ENCODE measurements around the gene KCTD12. TPM values are rescaled to one million over a fixed set of nuclear protein-coding genes. Genes with fewer than 3 reads are reported as not detected.

KCTD12 gene
- total RNA-seq, 1 donor from 2014 or later = 154 TPM

DNA sequence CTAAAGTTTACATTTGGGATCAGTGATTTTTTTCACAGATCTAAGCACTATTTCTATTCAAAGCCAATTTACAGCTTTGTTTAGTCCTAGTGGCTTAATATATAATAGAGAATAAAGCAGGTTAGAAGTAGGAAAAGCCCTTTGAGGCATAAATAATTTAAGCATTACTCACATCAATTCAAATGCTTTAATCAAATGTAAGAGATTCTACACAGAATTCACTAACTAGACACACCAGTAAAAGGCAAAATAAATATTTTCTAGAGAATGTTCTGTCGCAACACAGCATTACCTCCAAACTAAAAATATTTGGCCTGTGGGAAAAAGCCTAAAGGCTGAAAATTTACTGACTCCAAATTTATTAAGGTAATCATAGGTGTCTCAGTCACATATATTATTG lies 31.3 kb downstream of the KCTD12 start:
- DNase-seq (ENCODE audit: extremely low spot score, unreplicated experiment) = no peak
- H3K9me3 Mint-ChIP-seq = peaks cover 12% of the 10 kb centered on the region
- H3K4me3 Mint-ChIP-seq = no peak overlapping the region
- H3K27me3 Mint-ChIP-seq = no peaks in the 10 kb centered on the region
- H3K36me3 Mint-ChIP-seq = no peaks in the 10 kb centered on the region
- H3K4me1 Mint-ChIP-seq (ENCODE audit: unreplicated experiment) = peaks cover 11% of the 10 kb centered on the region
- TF ChIP-seq, protein P1, sequence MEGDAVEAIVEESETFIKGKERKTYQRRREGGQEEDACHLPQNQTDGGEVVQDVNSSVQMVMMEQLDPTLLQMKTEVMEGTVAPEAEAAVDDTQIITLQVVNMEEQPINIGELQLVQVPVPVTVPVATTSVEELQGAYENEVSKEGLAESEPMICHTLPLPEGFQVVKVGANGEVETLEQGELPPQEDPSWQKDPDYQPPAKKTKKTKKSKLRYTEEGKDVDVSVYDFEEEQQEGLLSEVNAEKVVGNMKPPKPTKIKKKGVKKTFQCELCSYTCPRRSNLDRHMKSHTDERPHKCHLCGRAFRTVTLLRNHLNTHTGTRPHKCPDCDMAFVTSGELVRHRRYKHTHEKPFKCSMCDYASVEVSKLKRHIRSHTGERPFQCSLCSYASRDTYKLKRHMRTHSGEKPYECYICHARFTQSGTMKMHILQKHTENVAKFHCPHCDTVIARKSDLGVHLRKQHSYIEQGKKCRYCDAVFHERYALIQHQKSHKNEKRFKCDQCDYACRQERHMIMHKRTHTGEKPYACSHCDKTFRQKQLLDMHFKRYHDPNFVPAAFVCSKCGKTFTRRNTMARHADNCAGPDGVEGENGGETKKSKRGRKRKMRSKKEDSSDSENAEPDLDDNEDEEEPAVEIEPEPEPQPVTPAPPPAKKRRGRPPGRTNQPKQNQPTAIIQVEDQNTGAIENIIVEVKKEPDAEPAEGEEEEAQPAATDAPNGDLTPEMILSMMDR (conservative IDR thresholded peaks at IDR 0.05) = no peak
- no peak overlapping the region for H3K27ac Mint-ChIP-seq

DNA sequence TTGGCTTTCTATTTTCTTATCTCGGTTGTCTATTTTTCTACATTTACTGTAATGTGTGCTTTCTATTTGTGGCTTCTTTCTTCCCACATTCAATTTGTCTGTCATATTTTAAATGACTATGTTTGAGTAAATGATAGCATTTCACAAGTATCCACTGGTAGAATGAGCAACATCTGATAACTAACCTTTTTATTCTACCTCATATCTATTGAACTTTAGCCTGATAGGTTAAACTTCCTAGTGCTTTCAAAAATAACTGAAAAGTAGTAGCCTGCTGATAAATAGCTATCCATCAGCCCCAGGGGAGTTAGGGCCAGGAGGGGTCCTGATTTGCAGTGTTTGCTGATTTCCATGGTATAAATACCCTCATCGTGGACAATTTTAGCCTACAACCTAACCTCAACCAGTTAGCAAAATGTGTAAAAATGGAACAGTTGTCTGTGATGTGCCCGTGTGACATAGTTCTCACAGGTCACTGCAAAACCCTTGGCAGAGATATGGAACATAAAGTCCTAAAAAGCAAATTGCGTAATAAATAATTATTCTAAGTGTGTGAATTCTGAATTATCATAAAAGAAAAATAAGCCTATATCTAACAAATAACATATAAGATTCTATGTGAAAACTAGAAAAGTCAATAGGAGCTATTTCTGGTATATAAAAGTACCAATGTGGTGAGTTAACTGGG lies 32.1 kb downstream of the KCTD12 start:
- no peak overlapping the region for H3K4me3 Mint-ChIP-seq
- no peak overlapping the region for H3K27ac Mint-ChIP-seq
- TF ChIP-seq, protein P1 (conservative IDR thresholded peaks at IDR 0.05) = no peak
- peaks cover 10% of the 10 kb centered on the region for H3K9me3 Mint-ChIP-seq
- no peaks in the 10 kb centered on the region for H3K27me3 Mint-ChIP-seq
- no peaks in the 10 kb centered on the region for H3K36me3 Mint-ChIP-seq
- no peak for DNase-seq (ENCODE audit: extremely low spot score, unreplicated experiment)
- H3K4me1 Mint-ChIP-seq (ENCODE audit: unreplicated experiment) = peaks cover 11% of the 10 kb centered on the region

DNA sequence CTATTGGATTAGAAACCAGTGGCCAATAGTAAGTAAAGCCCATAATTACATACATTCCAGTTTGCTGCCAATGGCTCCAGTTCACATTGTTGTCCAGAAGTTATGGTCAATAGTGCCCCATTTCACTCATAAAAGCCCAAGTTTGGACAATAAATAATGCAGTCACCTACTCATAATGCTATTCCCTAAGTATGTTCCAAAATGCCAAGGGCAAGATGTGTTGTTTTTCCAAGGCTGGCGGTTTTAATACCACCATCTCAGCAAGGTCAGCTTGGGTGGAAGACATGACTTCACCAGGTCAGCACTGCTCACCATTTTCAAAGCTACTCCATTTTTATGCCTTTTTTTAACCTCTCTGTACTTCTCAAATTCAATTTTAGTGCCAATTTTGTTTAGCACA lies 32.7 kb downstream of the KCTD12 start:
- Mint-ChIP-seq H3K4me1 (ENCODE audit: unreplicated experiment) (peaks cover 11% of the 10 kb centered on the region), H3K27ac (no peak overlapping the region), H3K36me3 (no peaks in the 10 kb centered on the region), H3K4me3 (no peak overlapping the region), H3K9me3 (peaks cover 8% of the 10 kb centered on the region), H3K27me3 (no peaks in the 10 kb centered on the region)
- TF ChIP-seq, protein P1 (conservative IDR thresholded peaks at IDR 0.05) = no peak
- no peak for DNase-seq (ENCODE audit: extremely low spot score, unreplicated experiment)

GRCh38 chr13:76852986-76853385 lies 33.2 kb downstream of the KCTD12 start:
- Mint-ChIP-seq H3K4me1 (ENCODE audit: unreplicated experiment) (peaks cover 11% of the 10 kb centered on the region), H3K9me3 (peaks cover 7% of the 10 kb centered on the region), H3K4me3 (no peak overlapping the region), H3K27me3 (no peaks in the 10 kb centered on the region), H3K27ac (no peak overlapping the region), H3K36me3 (no peaks in the 10 kb centered on the region)
- TF ChIP-seq, protein P1 (conservative IDR thresholded peaks at IDR 0.05) = no peak
- DNase-seq (ENCODE audit: extremely low spot score, unreplicated experiment) = no peak

DNA sequence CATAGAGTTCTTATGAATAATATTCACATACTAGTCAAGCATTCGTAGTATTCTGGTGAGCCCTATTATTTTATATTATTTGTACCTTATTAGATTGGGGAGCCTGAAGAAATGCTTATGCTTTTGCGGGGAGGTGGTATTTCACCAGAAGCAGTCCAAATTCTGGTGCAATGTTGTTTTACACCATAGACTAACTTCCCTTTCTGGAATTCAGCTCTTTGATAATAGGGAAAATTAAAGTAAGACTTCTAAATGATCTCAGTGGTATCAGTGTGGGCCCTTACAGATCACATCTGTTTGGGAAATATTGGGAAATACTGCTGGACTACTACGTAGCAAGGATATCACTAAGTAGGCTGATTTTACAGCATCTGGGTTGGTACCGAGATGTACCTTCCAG lies 34.2 kb downstream of the KCTD12 start:
- H3K4me1 Mint-ChIP-seq (ENCODE audit: unreplicated experiment) = peaks cover 11% of the 10 kb centered on the region

More for the DNA sequence above, 34.2 kb downstream of the KCTD12 start:
- Mint-ChIP-seq H3K9me3 (peaks cover 3% of the 10 kb centered on the region), H3K27ac (no peak overlapping the region), H3K27me3 (no peaks in the 10 kb centered on the region), H3K36me3 (no peaks in the 10 kb centered on the region), H3K4me3 (no peak overlapping the region)
- DNase-seq (ENCODE audit: extremely low spot score, unreplicated experiment) = no peak
- TF ChIP-seq, protein P1 (conservative IDR thresholded peaks at IDR 0.05) = no peak

Measured in type B pancreatic cell (in vitro differentiated cells).